HCT116 (cell line): ENCODE data around the gene ALKBH2. TPM values are rescaled to one million over a fixed set of nuclear protein-coding genes. Genes with fewer than 3 reads are reported as not detected.

ENCODE experiments used
- ATAC-seq: fragments of 200-7000 bp; cut with Tn5 transposase; 2 replicates; pipeline ENCODE4 v1.9.1; 2020; ENCODE audit warnings: mild to moderate bottlenecking, moderate library complexity
- BruUV-seq: library from RNA; stranded (reverse); fragments of 400-500 nt; replicated peaks from 2 replicates; lab custom pipeline; 2021; lab: Mats Ljungman, UMichigan
- CTCF ChIA-PET: fragments of 300-600 bp; sonication (Branson Sonifier 250); formaldehyde crosslinking; loops from one replicate; lab custom pipeline; 2021; ENCODE audit warnings: antibody characterized with exemption; lab: Charles Lee
- POLR2A ChIA-PET: fragments of 300-600, 350-600 bp; sonication (Branson Sonifier 250); formaldehyde crosslinking; loops from one replicate; lab custom pipeline; 2021; ENCODE audit warnings: antibody characterized with exemption; lab: Charles Lee
- RAD21 ChIA-PET, 2 experiments: fragments of 300-600 bp; sonication (Branson Sonifier 250); formaldehyde crosslinking; loops; one replicate each; lab custom pipeline; 2023; ENCODE audit warnings: low total read pairs in 2 of 2; ENCODE audit not compliant: uncharacterized antibody in 2 of 2, unreplicated experiment in 2 of 2, low non-redundant PET in 1 of 2; lab: Charles Lee
- DNase-seq: peaks from one replicate; pipeline ENCODE4 v3.0.0-alpha.2; 2010; ENCODE audit warnings: low read depth, low spot score
- H2AFZ ChIP-seq: fragments of 200-600 bp; shearing (Covaris generic), sonication (generic); 2 replicates; pipeline ENCODE4 v1.6.1; 2017; ENCODE audit warnings: low read depth, mixed run types, mixed read lengths, antibody characterized with exemption, low read length; ENCODE audit not compliant: poor library complexity, severe bottlenecking
- H3K27ac ChIP-seq: 2 replicates; pipeline ENCODE4 v1.5.1; 2012; ENCODE audit warnings: low read depth, low read length
- H3K27me3 ChIP-seq: fragments of 200-600 bp; sonication (generic); 2 replicates; pipeline ENCODE4 v1.6.1; 2016; ENCODE audit warnings: mixed run types, low read length, mixed read lengths; ENCODE audit not compliant: insufficient read depth
- H3K36me3 ChIP-seq, 2 experiments: fragments of 200-500 bp in 1 of 2; fragments of 200-600 bp in 1 of 2; sonication (Bioruptor generic) in 1 of 2; sonication (generic) in 1 of 2; 2 replicates each; pipeline versions ENCODE4 v1.5.1 to v1.6.1; 2014 to 2016; ENCODE audit warnings: low read length in 2 of 2, inconsistent platforms in 1 of 2, mixed read lengths in 1 of 2, mixed run types in 1 of 2; ENCODE audit not compliant: insufficient read depth in 2 of 2, control insufficient read depth in 1 of 2
- H3K4me1 ChIP-seq, 2 experiments: fragments of 200-600 bp in 1 of 2; sonication (generic) in 1 of 2; 2 replicates each; pipeline versions ENCODE4 v1.5.1 to v1.6.1; 2012 to 2017; ENCODE audit warnings: low read length in 2 of 2, inconsistent platforms in 1 of 2, mild to moderate bottlenecking in 1 of 2, mixed read lengths in 1 of 2, mixed run types in 1 of 2, moderate library complexity in 1 of 2; ENCODE audit not compliant: insufficient read depth in 2 of 2, control insufficient read depth in 1 of 2
- H3K4me2 ChIP-seq: fragments of 200-600 bp; sonication (generic); 2 replicates; pipeline ENCODE4 v1.6.1; 2017; ENCODE audit warnings: mixed run types, low read length, mixed read lengths
- H3K4me3 ChIP-seq, 2 experiments: fragments of 200-600 bp in 1 of 2; sonication (generic) in 1 of 2; replicated peaks in 1 of 2; 2 replicates each; pipeline ENCODE4 v1.5.1; 2011 to 2016; ENCODE audit warnings: low read length in 2 of 2, control low read depth in 1 of 2, low read depth in 1 of 2, mild to moderate bottlenecking in 1 of 2, mixed read lengths in 1 of 2, mixed run types in 1 of 2
- H3K79me2 ChIP-seq: fragments of 200-600 bp; sonication (generic); 2 replicates; pipeline ENCODE4 v1.6.1; 2017; ENCODE audit warnings: mild to moderate bottlenecking, mixed run types, low read length, moderate library complexity, mixed read lengths; ENCODE audit not compliant: insufficient read depth
- H3K9ac ChIP-seq: fragments of 200-600 bp; sonication (generic); 2 replicates; pipeline ENCODE4 v1.6.1; 2016; ENCODE audit warnings: low read length, mixed read lengths
- H3K9me2 ChIP-seq: fragments of 200-600 bp; sonication (generic), shearing (Covaris generic); 2 replicates; pipeline ENCODE4 v1.6.1; 2017; ENCODE audit warnings: mixed run types, mild to moderate bottlenecking, moderate library complexity; ENCODE audit not compliant: insufficient read depth
- H3K9me3 ChIP-seq, 2 experiments: fragments of 200-500 bp in 1 of 2; fragments of 200-600 bp in 1 of 2; sonication (Bioruptor generic) in 1 of 2; sonication (generic) in 1 of 2; 2 replicates each; pipeline ENCODE4 v1.6.1; 2014 to 2017; ENCODE audit warnings: low read length in 2 of 2, mixed read lengths in 2 of 2, inconsistent platforms in 1 of 2, low read depth in 1 of 2, mild to moderate bottlenecking in 1 of 2, mixed run types in 1 of 2, moderate library complexity in 1 of 2; ENCODE audit not compliant: control insufficient read depth in 1 of 2, insufficient read depth in 1 of 2
- H4K20me1 ChIP-seq: fragments of 200-600 bp; sonication (generic), shearing (Covaris generic); 2 replicates; pipeline ENCODE4 v1.6.1; 2017; ENCODE audit warnings: mixed run types, mild to moderate bottlenecking, moderate library complexity; ENCODE audit not compliant: insufficient read depth
- ELF1 ChIP-seq: IDR thresholded peaks from 2 replicates; pipeline ENCODE4 v1.6.1; 2012; ENCODE audit warnings: low read depth, borderline replicate concordance
- EZH2phosphoT487 ChIP-seq: fragments of 200-600 bp; IDR thresholded peaks from 2 replicates; pipeline ENCODE4 v1.6.1; 2018; ENCODE audit warnings: antibody characterized with exemption, borderline replicate concordance
- POLR2AphosphoS5 ChIP-seq: IDR thresholded peaks from 2 replicates; pipeline ENCODE4 v1.6.1; 2011; ENCODE audit warnings: mild to moderate bottlenecking, low read depth, low read length, moderate library complexity
- RAD21 ChIP-seq: IDR thresholded peaks from 2 replicates; pipeline ENCODE4 v1.6.1; 2012; ENCODE audit warnings: low read depth, mild to moderate bottlenecking
- SIN3A ChIP-seq: IDR thresholded peaks from 2 replicates; pipeline ENCODE4 v1.6.1; 2012; ENCODE audit warnings: low read depth
- SP1 ChIP-seq: IDR thresholded peaks from 2 replicates; pipeline ENCODE4 v1.6.1; 2012; ENCODE audit warnings: low read depth
- SRF ChIP-seq: IDR thresholded peaks from 2 replicates; pipeline ENCODE4 v1.6.1; 2012; ENCODE audit warnings: low read depth
- TCF7L2 ChIP-seq: IDR thresholded peaks from 2 replicates; pipeline ENCODE4 v1.7.0; 2011; ENCODE audit warnings: borderline replicate concordance, inconsistent platforms; ENCODE audit not compliant: insufficient read depth, insufficient read length; ENCODE audit errors: extremely low read depth
- ZFX ChIP-seq: fragments of 450-650 bp; IDR thresholded peaks from 2 replicates; pipeline ENCODE4 v1.6.1; 2017
- intact Hi-C: fragments of 100-400 bp; cut with micrococcal nuclease; formaldehyde crosslinking; loops from 2 replicates; pipeline ENCODE4 v1.10.0; 2022
- total RNA-seq: library from RNA; stranded (reverse); gene quantifications from one replicate; pipeline ENCODE4 v1.2.1, GENCODE V29; 2021; ENCODE audit not compliant: unreplicated experiment
- TF ChIP-seq, protein P1 (sequence below): IDR thresholded peaks from 2 replicates; pipeline ENCODE4 v1.6.1; 2012; ENCODE audit warnings: low read depth
- TF ChIP-seq, protein P2 (sequence below), 3 experiments: fragments of 200-600 bp in 1 of 3; sonication (generic) in 1 of 3; IDR thresholded peaks in 2 of 3; conservative IDR thresholded peaks in 1 of 3; 2 replicates each; pipeline ENCODE4 v1.5.1; 2012 to 2017; ENCODE audit warnings: low read depth in 2 of 3, low read length in 2 of 3, antibody characterized with exemption in 1 of 3, borderline replicate concordance in 1 of 3, control low read depth in 1 of 3, mild to moderate bottlenecking in 1 of 3, mixed read lengths in 1 of 3, mixed run types in 1 of 3, moderate library complexity in 1 of 3; ENCODE audit not compliant: insufficient read depth in 1 of 3
- TF ChIP-seq, protein P3 (sequence below): IDR thresholded peaks from 2 replicates; pipeline ENCODE4 v1.6.1; 2012

The ALKBH2 gene
- total RNA-seq, 1 experiment from 2014 or later, result 35.8 TPM

DNA sequence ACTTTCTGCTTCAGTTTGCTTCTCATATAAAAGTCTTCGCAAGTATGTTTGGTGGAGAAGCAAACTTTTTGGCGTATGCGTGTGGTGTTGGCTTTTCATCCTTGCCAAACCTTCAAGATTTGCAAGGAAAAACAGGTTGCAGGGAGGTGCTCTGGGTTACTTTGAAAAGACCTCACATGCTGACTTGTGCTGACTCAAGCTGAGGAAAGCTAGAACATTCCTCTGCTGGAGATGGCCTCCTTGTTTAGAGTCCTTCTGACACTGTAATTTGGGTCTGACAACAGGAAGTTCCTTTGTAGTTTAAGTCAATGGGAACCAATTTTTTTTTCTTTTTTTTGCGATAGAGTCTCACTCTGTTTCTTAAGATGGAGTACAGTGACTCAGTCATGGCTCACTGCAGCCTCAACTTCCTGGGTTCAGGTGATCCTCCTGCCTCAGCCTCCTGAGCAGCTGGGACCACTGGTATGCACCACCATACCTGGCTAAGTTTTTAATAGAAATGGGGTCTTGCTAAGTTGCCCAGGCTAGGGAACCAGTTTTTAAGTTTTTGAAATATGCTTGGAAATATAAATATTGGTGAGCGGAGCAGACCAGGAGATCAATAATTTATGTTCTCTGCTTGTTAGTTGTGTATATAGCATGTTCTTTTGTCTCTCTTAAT is 20.5 kb upstream of the ALKBH2 start:
- no TSS peak for BruUV-seq
- Histone ChIP-seq H3K4me3 (no peak overlapping the region), H3K4me1 (no peaks in the 10 kb centered on the region), H2AFZ (no peak overlapping the region), H3K9ac (no peak overlapping the region), H4K20me1 (no peaks in the 10 kb centered on the region), H3K27me3 (no peaks in the 10 kb centered on the region), H3K4me2 (no peak overlapping the region), H3K27ac (no peak overlapping the region), H3K9me2 (no peaks in the 10 kb centered on the region), H3K79me2 (no peaks in the 10 kb centered on the region), H3K9me3 (no peaks in the 10 kb centered on the region), H3K36me3 (peaks cover 3 to 8% of the 10 kb centered on the region in 2 experiments; a peak in 2 of 4 replicates)
- RAD21 ChIA-PET, result no interaction called here
- CTCF ChIA-PET, result no interaction called here
- ATAC-seq, result no peak
- TF ChIP-seq ELF1 (no peak), SRF (no peak), SIN3A (no peak), POLR2AphosphoS5 (no peak), SP1 (no peak), EZH2phosphoT487 (no peak), RAD21 (no peak), TCF7L2 (no peak), ZFX (no peak)
- TF ChIP-seq, protein P1, sequence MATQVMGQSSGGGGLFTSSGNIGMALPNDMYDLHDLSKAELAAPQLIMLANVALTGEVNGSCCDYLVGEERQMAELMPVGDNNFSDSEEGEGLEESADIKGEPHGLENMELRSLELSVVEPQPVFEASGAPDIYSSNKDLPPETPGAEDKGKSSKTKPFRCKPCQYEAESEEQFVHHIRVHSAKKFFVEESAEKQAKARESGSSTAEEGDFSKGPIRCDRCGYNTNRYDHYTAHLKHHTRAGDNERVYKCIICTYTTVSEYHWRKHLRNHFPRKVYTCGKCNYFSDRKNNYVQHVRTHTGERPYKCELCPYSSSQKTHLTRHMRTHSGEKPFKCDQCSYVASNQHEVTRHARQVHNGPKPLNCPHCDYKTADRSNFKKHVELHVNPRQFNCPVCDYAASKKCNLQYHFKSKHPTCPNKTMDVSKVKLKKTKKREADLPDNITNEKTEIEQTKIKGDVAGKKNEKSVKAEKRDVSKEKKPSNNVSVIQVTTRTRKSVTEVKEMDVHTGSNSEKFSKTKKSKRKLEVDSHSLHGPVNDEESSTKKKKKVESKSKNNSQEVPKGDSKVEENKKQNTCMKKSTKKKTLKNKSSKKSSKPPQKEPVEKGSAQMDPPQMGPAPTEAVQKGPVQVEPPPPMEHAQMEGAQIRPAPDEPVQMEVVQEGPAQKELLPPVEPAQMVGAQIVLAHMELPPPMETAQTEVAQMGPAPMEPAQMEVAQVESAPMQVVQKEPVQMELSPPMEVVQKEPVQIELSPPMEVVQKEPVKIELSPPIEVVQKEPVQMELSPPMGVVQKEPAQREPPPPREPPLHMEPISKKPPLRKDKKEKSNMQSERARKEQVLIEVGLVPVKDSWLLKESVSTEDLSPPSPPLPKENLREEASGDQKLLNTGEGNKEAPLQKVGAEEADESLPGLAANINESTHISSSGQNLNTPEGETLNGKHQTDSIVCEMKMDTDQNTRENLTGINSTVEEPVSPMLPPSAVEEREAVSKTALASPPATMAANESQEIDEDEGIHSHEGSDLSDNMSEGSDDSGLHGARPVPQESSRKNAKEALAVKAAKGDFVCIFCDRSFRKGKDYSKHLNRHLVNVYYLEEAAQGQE, result no peak
- TF ChIP-seq, protein P2, sequence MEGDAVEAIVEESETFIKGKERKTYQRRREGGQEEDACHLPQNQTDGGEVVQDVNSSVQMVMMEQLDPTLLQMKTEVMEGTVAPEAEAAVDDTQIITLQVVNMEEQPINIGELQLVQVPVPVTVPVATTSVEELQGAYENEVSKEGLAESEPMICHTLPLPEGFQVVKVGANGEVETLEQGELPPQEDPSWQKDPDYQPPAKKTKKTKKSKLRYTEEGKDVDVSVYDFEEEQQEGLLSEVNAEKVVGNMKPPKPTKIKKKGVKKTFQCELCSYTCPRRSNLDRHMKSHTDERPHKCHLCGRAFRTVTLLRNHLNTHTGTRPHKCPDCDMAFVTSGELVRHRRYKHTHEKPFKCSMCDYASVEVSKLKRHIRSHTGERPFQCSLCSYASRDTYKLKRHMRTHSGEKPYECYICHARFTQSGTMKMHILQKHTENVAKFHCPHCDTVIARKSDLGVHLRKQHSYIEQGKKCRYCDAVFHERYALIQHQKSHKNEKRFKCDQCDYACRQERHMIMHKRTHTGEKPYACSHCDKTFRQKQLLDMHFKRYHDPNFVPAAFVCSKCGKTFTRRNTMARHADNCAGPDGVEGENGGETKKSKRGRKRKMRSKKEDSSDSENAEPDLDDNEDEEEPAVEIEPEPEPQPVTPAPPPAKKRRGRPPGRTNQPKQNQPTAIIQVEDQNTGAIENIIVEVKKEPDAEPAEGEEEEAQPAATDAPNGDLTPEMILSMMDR (IDR thresholded peaks at IDR 0.05 in 2 of 3, conservative IDR thresholded peaks at IDR 0.05 in 1 of 3; ENCODE audit: borderline replicate concordance in 1 of 3, insufficient read depth in 1 of 3, low read depth in 2 of 3, low read length in 2 of 3), result no peak
- TF ChIP-seq, protein P3, sequence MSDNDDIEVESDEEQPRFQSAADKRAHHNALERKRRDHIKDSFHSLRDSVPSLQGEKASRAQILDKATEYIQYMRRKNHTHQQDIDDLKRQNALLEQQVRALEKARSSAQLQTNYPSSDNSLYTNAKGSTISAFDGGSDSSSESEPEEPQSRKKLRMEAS, result no peak
- no peak for DNase-seq
- POLR2A ChIA-PET, result no interaction called here
- intact Hi-C loops, result loop anchor here (2.0 kb wide), 1 partner anchor 271 kb away; no protein-coding TSS in a partner anchor
